Prostate gland (tissue), 2 donors: ENCODE measurements around the gene POU2F1. TPM values are rescaled to one million over a fixed set of nuclear protein-coding genes. Genes with fewer than 3 reads are reported as not detected.

Experiments used
- DNase-seq: peaks from one replicate; pipeline ENCODE4 v3.0.0-alpha.2; 2019; ENCODE audit warnings: low spot score
- H3K27ac ChIP-seq, 2 donors: fragments of 200-600 bp; sonication (generic); 2 replicates each; pipeline ENCODE4 v1.5.1; 2017 to 2019
- H3K27me3 ChIP-seq: fragments of 200-600 bp; sonication (generic); replicated peaks from 2 replicates; pipeline ENCODE4 v1.5.1; 2019; ENCODE audit not compliant: insufficient read depth
- H3K36me3 ChIP-seq, 2 donors: fragments of 200-600 bp; sonication (generic); 1 replicate in 1 of 2; 2 replicates in 1 of 2; pipeline versions ENCODE4 v1.5.1 to v1.8.1; 2017 to 2019
- H3K4me1 ChIP-seq: fragments of 200-600 bp; sonication (generic); replicated peaks from 2 replicates; pipeline ENCODE4 v1.5.1; 2019
- H3K4me3 ChIP-seq, 2 donors: fragments of 200-600 bp; sonication (generic); 2 replicates each; pipeline ENCODE4 v1.5.1; 2017 to 2019
- H3K9me3 ChIP-seq: fragments of 200-600 bp; sonication (generic); 2 replicates; pipeline ENCODE4 v1.5.1; 2017
- POLR2A ChIP-seq: fragments of 450-650 bp; IDR thresholded peaks from one replicate; pipeline ENCODE4 v1.6.1; 2016; ENCODE audit warnings: antibody characterized with exemption, mild to moderate bottlenecking
- POLR2AphosphoS5 ChIP-seq: sonication (generic); formaldehyde crosslinking; IDR thresholded peaks from one replicate; pipeline ENCODE4 v1.6.1; 2017; ENCODE audit warnings: antibody characterized with exemption
- WGBS: methylation state at CpG from one replicate; pipeline ENCODE4 v1.1.5; 2018; 5-methylcytosine and 5-hydroxymethylcytosine counted together
- intact Hi-C: fragments of 100-400 bp; cut with DNase I; formaldehyde crosslinking; loops from one replicate; pipeline ENCODE4 v1.14.2; 2022
- total RNA-seq, 2 donors: library from RNA; depleted of rRNA; stranded (reverse); fragments of >200 nt; gene quantifications; one replicate each; pipeline ENCODE4 v1.1.0, GENCODE V29; 2016
- TF ChIP-seq, protein P1 (sequence below), 4 experiments: fragments of 200-600 bp in 2 of 4; fragments of 450-650 bp in 2 of 4; sonication (generic) in 2 of 4; IDR thresholded peaks; 1 replicate in 3 of 4; 2 replicates in 1 of 4; pipeline ENCODE4 v1.5.1; 2016 to 2019; ENCODE audit warnings: antibody characterized with exemption in 4 of 4, mild to moderate bottlenecking in 2 of 4, moderate library complexity in 2 of 4

The POU2F1 gene
- total RNA-seq, 2 donors from 2014 or later: 10.9 to 26.6 TPM

DNA sequence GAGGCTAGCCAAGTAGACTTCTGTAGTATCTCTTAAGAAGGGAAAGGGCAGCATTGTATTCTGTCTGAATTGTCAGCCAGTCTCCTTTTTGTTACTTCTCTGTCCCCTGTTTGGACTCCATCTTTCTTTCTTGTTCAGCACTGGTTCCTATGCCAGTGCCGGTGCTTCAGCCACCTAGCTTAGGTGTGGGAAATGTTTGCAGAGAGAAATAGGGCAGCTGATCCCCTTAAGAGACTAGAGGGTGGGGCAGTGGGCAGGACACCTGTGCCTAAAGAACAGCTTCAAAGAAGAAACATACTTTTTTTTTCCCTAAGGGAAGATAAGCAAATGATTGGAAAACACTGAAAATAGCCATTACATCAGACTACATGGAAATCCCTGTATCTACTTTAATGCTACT, 113.0 kb downstream of the POU2F1 start:
- DNase-seq: no peak
- H3K4me1 ChIP-seq: no peaks in the 10 kb centered on the region
- no peak overlapping the region for H3K27ac ChIP-seq
- H3K9me3 ChIP-seq: no peaks in the 10 kb centered on the region
- 97% methylated on average over 1 of the region's 1 CpG for WGBS
- H3K27me3 ChIP-seq: no peaks in the 10 kb centered on the region
- TF ChIP-seq, protein P1, sequence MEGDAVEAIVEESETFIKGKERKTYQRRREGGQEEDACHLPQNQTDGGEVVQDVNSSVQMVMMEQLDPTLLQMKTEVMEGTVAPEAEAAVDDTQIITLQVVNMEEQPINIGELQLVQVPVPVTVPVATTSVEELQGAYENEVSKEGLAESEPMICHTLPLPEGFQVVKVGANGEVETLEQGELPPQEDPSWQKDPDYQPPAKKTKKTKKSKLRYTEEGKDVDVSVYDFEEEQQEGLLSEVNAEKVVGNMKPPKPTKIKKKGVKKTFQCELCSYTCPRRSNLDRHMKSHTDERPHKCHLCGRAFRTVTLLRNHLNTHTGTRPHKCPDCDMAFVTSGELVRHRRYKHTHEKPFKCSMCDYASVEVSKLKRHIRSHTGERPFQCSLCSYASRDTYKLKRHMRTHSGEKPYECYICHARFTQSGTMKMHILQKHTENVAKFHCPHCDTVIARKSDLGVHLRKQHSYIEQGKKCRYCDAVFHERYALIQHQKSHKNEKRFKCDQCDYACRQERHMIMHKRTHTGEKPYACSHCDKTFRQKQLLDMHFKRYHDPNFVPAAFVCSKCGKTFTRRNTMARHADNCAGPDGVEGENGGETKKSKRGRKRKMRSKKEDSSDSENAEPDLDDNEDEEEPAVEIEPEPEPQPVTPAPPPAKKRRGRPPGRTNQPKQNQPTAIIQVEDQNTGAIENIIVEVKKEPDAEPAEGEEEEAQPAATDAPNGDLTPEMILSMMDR (IDR thresholded peaks at IDR 0.05): no peak
- TF ChIP-seq POLR2A (no peak), POLR2AphosphoS5 (no peak)
- no peak overlapping the region for H3K4me3 ChIP-seq
- intact Hi-C loops: no loop called here
- no peaks in the 10 kb centered on the region for H3K36me3 ChIP-seq

DNA sequence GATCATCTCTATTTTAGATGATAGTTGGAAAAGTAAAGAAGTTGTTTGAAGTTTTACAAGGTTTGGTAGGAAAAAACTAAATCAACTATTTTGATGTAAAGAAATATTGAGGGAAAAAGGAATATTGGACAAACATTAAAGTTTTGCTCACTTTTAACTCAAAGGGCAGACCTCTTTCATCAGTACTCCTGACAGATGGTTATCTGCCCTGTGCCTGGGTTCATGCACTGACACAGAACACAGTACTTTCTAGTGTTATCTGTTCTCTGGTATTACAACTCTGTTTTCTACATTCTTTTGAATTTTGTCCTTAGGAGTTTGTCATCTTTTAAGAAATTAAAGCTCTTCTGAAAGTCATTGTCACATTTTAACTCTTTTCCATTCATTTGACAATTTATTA, 118.7 kb downstream of the POU2F1 start:
- intact Hi-C loops: no loop called here
- Histone ChIP-seq H3K27ac (no peak overlapping the region), H3K36me3 (no peaks in the 10 kb centered on the region), H3K27me3 (no peaks in the 10 kb centered on the region), H3K4me1 (no peaks in the 10 kb centered on the region), H3K4me3 (no peak overlapping the region), H3K9me3 (no peaks in the 10 kb centered on the region)
- TF ChIP-seq POLR2AphosphoS5 (no peak), POLR2A (no peak)
- TF ChIP-seq, protein P1 (IDR thresholded peaks at IDR 0.05): no peak
- DNase-seq: no peak

DNA sequence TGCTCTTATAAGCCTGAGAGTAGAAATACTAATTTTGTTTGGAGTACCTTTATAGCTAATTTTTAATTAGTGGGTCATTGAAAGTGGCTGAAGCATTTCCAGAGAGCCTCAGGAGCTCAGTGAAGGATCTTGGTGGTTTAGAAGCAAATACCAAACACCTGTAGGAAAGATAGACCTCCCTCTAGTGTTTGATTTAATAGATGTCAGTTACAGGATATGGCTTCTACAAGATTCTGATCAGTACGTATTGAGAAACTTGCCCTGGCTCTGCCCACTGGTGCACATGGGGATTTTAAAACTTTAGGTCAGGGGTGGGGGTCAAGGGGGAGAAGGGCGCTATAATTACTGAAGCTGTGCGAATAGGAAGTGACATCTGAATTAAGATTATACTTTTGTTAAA, 122.2 kb downstream of the POU2F1 start:
- H3K4me3 ChIP-seq: no peak overlapping the region
- H3K4me1 ChIP-seq: no peaks in the 10 kb centered on the region
- WGBS: 83% methylated on average over 3 of the region's 3 CpGs
- TF ChIP-seq POLR2AphosphoS5 (no peak), POLR2A (no peak)
- TF ChIP-seq, protein P1 (IDR thresholded peaks at IDR 0.05): no peak
- H3K27ac ChIP-seq: no peak overlapping the region
- DNase-seq: no peak
- intact Hi-C loops: no loop called here
- no peaks in the 10 kb centered on the region for H3K9me3 ChIP-seq
- H3K36me3 ChIP-seq: no peaks in the 10 kb centered on the region
- H3K27me3 ChIP-seq: no peaks in the 10 kb centered on the region

DNA sequence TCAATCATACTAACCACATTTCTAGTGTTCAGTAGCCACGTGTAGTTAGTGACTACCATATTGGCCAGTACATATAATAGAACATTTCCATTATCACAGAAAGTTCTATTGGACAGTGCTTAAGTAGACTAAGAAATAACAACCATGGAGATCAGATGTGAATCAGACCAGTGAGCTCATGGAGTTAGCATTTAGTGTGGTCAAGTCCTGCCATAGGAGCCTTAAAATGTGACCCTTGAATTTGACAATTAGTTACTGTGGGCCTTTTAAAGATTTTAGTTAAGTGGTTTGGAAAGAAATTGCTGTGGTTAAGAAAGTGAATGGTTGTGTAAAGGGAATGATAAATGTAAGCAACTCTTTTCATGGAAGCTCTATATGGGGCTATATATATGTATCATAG, 123.4 kb downstream of the POU2F1 start:
- Histone ChIP-seq H3K4me1 (no peaks in the 10 kb centered on the region), H3K27me3 (no peaks in the 10 kb centered on the region), H3K36me3 (no peaks in the 10 kb centered on the region), H3K9me3 (no peaks in the 10 kb centered on the region), H3K27ac (no peak overlapping the region), H3K4me3 (no peak overlapping the region)
- TF ChIP-seq POLR2AphosphoS5: no peak
- no peak for TF ChIP-seq POLR2A
- TF ChIP-seq, protein P1 (IDR thresholded peaks at IDR 0.05): no peak
- intact Hi-C loops: no loop called here
- DNase-seq: no peak
- 92% methylated on average over 1 of the region's 1 CpG for WGBS

DNA sequence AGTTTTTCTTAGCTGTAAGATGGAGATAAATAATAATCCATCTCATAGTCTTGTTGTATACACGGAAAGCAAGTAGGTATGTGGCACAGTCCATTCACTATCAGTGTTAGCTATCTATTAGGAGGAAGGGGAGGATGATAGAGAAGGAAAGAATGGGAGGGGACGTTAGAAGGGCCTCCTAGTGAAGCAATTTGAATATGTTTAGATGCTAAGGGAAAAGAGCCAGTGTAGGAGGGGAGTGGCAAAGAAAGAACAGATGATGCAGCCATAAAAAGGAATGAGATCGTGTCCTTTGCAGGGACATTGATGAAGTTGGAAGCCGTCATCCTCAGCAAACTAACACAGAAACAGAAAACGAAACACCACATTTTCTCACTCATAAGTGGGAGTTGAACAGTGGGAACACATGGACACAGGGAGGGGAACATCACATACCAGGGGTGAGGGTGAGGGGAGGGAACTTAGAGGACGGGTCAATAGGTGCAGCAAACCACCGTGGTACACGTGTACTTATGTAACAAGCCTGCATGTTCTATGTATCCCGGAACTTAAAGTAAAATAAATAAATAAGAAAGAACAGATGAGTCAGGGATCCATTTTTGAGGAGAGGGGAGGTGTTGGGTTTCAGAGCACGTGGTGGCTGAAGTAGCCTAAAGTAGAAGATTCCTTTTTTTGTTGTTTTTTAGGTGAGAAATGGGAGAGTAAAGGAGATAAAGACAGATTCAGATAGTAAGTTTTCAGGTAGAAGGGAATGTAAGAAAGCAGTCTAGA, 124.1 kb downstream of the POU2F1 start:
- no peak for DNase-seq
- Histone ChIP-seq H3K27me3 (no peaks in the 10 kb centered on the region), H3K4me1 (no peaks in the 10 kb centered on the region), H3K4me3 (no peak overlapping the region), H3K27ac (no peak overlapping the region), H3K36me3 (no peaks in the 10 kb centered on the region), H3K9me3 (no peaks in the 10 kb centered on the region)
- no peak for TF ChIP-seq POLR2A
- no peak for TF ChIP-seq POLR2AphosphoS5
- TF ChIP-seq, protein P1 (IDR thresholded peaks at IDR 0.05): no peak
- intact Hi-C loops: no loop called here
- WGBS: 67% methylated on average over 10 of the region's 10 CpGs
